ENCODE results near the gene DNTT.

Gene DNTT

GRCh38 chr10:96313344-96313743 lies 9.1 kb downstream of the DNTT start:
- no peak overlapping the region for H3K4me3 ChIP-seq (ENCODE audit: low read depth, low read length)
- no peak for DNase-seq (ENCODE audit: low read depth)
- no peak for TF ChIP-seq CTCF (IDR thresholded peaks at IDR 0.05; ENCODE audit: insufficient read depth, low read depth, low read length, missing control alignments)

GRCh38 chr10:96317067-96317833 lies 13.0 kb downstream of the DNTT start:
- TF ChIP-seq CTCF (IDR thresholded peaks at IDR 0.05; ENCODE audit: insufficient read depth, low read depth, low read length, missing control alignments): no peak
- DNase-seq (ENCODE audit: low read depth): no peak
- no peak overlapping the region for H3K4me3 ChIP-seq (ENCODE audit: low read depth, low read length)

- DNase-seq (ENCODE audit: low read depth): no peak
- no peak for TF ChIP-seq CTCF (IDR thresholded peaks at IDR 0.05; ENCODE audit: insufficient read depth, low read depth, low read length, missing control alignments)
These were observed 15.7 kb downstream of the DNTT start for GRCh38 chr10:96319754-96320474.

GRCh38 chr10:96321822-96322221 lies 17.6 kb downstream of the DNTT start:
- no peak overlapping the region for H3K4me3 ChIP-seq (ENCODE audit: low read depth, low read length)
- DNase-seq (ENCODE audit: low read depth): no peak
- TF ChIP-seq CTCF (IDR thresholded peaks at IDR 0.05; ENCODE audit: insufficient read depth, low read depth, low read length, missing control alignments): no peak

More at GRCh38 chr10:96319754-96320474, 15.7 kb downstream of the DNTT start:
- no peak overlapping the region for H3K4me3 ChIP-seq (ENCODE audit: low read depth, low read length)

GRCh38 chr10:96322275-96322674 lies 18.0 kb downstream of the DNTT start:
- no peak for TF ChIP-seq CTCF (IDR thresholded peaks at IDR 0.05; ENCODE audit: insufficient read depth, low read depth, low read length, missing control alignments)
- no peak for DNase-seq (ENCODE audit: low read depth)
- H3K4me3 ChIP-seq (ENCODE audit: low read depth, low read length): no peak overlapping the region

GRCh38 chr10:96324447-96324846 lies 20.2 kb downstream of the DNTT start:
- DNase-seq (ENCODE audit: low read depth): no peak
- H3K4me3 ChIP-seq (ENCODE audit: low read depth, low read length): no peak overlapping the region
- no peak for TF ChIP-seq CTCF (IDR thresholded peaks at IDR 0.05; ENCODE audit: insufficient read depth, low read depth, low read length, missing control alignments)

All from GM12865 (cell line).